Heart left ventricle (tissue), 16 donors: ENCODE measurements around the gene UBE2A. TPM values are rescaled to one million over a fixed set of nuclear protein-coding genes. Genes with fewer than 3 reads are reported as not detected.

Source experiments
- ATAC-seq, 4 donors: fragments of 200-7000 bp; cut with Tn5 transposase; one replicate each; pipeline ENCODE4 v1.9.1; 2020 to 2022; ENCODE audit warnings: moderate library complexity in 4 of 4, mild to moderate bottlenecking in 3 of 4, moderate number of reproducible peaks in 1 of 4
- DNase-seq, 5 donors: peaks; one replicate each; pipeline ENCODE4 v3.0.0-alpha.2; 2020
- H3K27ac ChIP-seq, 12 donors: fragments of 200-600 bp; sonication (generic) in 4 of 12; one replicate each; pipeline versions ENCODE4 v1.5.0 to v1.8.0; 2016 to 2022; ENCODE audit warnings: mild to moderate bottlenecking in 2 of 12
- H3K27me3 ChIP-seq, 9 donors: fragments of 200-600 bp; sonication (generic) in 2 of 9; one replicate each; pipeline versions ENCODE4 v1.5.1 to v1.8.0; 2016 to 2022; ENCODE audit warnings: mild to moderate bottlenecking in 3 of 9
- H3K36me3 ChIP-seq, 9 donors: fragments of 200-600 bp; sonication (generic) in 2 of 9; one replicate each; pipeline versions ENCODE4 v1.5.0 to v1.8.0; 2018 to 2022; ENCODE audit warnings: mild to moderate bottlenecking in 2 of 9
- H3K4me1 ChIP-seq, 12 donors: fragments of 200-600 bp; sonication (generic) in 4 of 12; one replicate each; pipeline versions ENCODE4 v1.5.0 to v1.8.0; 2016 to 2022; ENCODE audit warnings: mild to moderate bottlenecking in 3 of 12
- H3K4me3 ChIP-seq, 12 donors: fragments of 200-600 bp; sonication (generic) in 4 of 12; one replicate each; pipeline versions ENCODE4 v1.5.0 to v1.8.0; 2017 to 2022; ENCODE audit warnings: mild to moderate bottlenecking in 9 of 12, moderate library complexity in 4 of 12
- H3K9me3 ChIP-seq, 12 donors: fragments of 200-600 bp; sonication (generic) in 4 of 12; one replicate each; pipeline versions ENCODE4 v1.5.0 to v1.8.0; 2016 to 2022; ENCODE audit warnings: mild to moderate bottlenecking in 1 of 12
- POLR2A ChIP-seq, 2 donors: fragments of 450-650 bp; IDR thresholded peaks; one replicate each; pipeline ENCODE4 v1.6.1; 2017; ENCODE audit warnings: antibody characterized with exemption in 2 of 2, mild to moderate bottlenecking in 2 of 2, moderate library complexity in 2 of 2
- WGBS, 4 donors: extraction: QIAGEN DNeasy Blood & Tissue Kit in 2 of 4; methylation state at CpG; one replicate each; pipeline versions ENCODE4 v1.1.5 to v1.1.7; 2013 to 2018; 5-methylcytosine and 5-hydroxymethylcytosine counted together
- intact Hi-C, 10 donors: fragments of 100-400 bp; cut with DNase I; formaldehyde crosslinking; loops; one replicate each; pipeline versions ENCODE4 v1.11.1 to v1.14.2; 2022
- polyA plus RNA-seq, 2 donors: library from polyadenylated mRNA; stranded (reverse); fragments of 200-250 nt; gene quantifications; one replicate each; pipeline ENCODE4 v1.2.3, GENCODE V29; 2013
- total RNA-seq, 9 donors: library from RNA; depleted of rRNA in 2 of 9; stranded (reverse); fragments of >200 nt in 2 of 9; fragmentation: NEBNext Ultra II Directional in 3 of 9; extraction: Animal tissue kit (Norgen Biotek cat#: 25700) in 3 of 9; gene quantifications; one replicate each; pipeline versions ENCODE4 v1.1.0 to v1.2.4, GENCODE V29; 2016 to 2023
- TF ChIP-seq, protein P1 (sequence below), 12 donors: fragments of 200-600 bp; sonication (generic) in 4 of 12; IDR thresholded peaks; one replicate each; pipeline versions ENCODE4 v1.5.0 to v1.8.0; 2018 to 2022; ENCODE audit warnings: antibody characterized with exemption in 12 of 12, mild to moderate bottlenecking in 5 of 12
- donor health status: ischemic (EF 13 %, LVEDD 7.1; RV severe dilation, severe dysfunction).
- donor health status: healthy with polysubstance abuse.
- donor health status: DM: no; HTN: yes; CAD: no.
- donor health status: DM: no; HTN: no; CAD: no.
- donor health status: ischemic (EF 25% LVEDD 6.9; RV normal size, moderate dysfunction).
- donor health status: ischemic (EF 25% LVEDD 5.7; RV mildly dilated, moderate dysfunction).
- donor health status: healthy.
- donor health status: DM: yes; HTN: yes; CAD: no.
- donor health status: ischemic (EF 35%, LVEDD 5.7; RV mildly dilated, moderate dysfunction).
- donor health status: nonischemic (EF 11% LVEDD 7.7; RV severe dilation, severe dysfunction).
- donor health status: DM: yes; HTN: yes; CAD: no.
- donor health status: PGD.
- donor health status: ischemic (EF 29% LVEDD 5.4; RV normal size, mild dysfunction).
- donor health status: nonischemic (EF 23%, LVEDD 6.1; RV moderate dilation, normal function).

The UBE2A gene
- total and polyA plus RNA-seq, 11 donors: 37.3 to 86.2 (median 65.5) TPM

DNA sequence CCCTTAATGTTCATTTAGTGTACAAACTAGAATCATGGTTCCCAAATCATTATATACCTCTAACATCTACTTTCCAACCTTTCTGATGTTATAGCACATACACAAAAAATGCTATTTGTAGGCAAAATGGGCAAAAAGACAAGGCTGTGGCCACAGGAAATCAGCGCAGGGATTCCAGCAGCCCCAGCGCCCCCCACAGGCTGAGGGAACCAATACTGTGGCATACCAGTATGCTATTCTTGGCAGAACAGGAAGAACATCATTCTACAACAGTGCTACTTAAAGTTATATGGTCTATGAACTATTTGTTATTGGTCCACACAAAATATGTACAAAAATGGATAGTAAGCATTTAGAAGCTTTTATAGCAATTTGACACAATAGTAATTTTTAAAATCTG is 34.5 kb upstream of the UBE2A start:
- TF ChIP-seq POLR2A (IDR thresholded peaks at IDR 0.05): no peak
- TF ChIP-seq, protein P1, sequence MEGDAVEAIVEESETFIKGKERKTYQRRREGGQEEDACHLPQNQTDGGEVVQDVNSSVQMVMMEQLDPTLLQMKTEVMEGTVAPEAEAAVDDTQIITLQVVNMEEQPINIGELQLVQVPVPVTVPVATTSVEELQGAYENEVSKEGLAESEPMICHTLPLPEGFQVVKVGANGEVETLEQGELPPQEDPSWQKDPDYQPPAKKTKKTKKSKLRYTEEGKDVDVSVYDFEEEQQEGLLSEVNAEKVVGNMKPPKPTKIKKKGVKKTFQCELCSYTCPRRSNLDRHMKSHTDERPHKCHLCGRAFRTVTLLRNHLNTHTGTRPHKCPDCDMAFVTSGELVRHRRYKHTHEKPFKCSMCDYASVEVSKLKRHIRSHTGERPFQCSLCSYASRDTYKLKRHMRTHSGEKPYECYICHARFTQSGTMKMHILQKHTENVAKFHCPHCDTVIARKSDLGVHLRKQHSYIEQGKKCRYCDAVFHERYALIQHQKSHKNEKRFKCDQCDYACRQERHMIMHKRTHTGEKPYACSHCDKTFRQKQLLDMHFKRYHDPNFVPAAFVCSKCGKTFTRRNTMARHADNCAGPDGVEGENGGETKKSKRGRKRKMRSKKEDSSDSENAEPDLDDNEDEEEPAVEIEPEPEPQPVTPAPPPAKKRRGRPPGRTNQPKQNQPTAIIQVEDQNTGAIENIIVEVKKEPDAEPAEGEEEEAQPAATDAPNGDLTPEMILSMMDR (IDR thresholded peaks at IDR 0.05): no peak
- Histone ChIP-seq H3K36me3 (peaks cover 0 to 51% (median 13%) of the 10 kb centered on the region in 9 donors), H3K9me3 (no peaks in the 10 kb centered on the region), H3K4me3 (no peak overlapping the region), H3K27ac (no peak overlapping the region), H3K4me1 (peaks cover 0 to 4% (median 0%) of the 10 kb centered on the region in 12 donors), H3K27me3 (no peaks in the 10 kb centered on the region)
- 27 to 53% (median 46%) methylated on average over 2 of the region's 2 CpGs for WGBS, 4 donors
- ATAC-seq (no peak), DNase-seq (no peak)
- intact Hi-C loops: no loop called here

DNA sequence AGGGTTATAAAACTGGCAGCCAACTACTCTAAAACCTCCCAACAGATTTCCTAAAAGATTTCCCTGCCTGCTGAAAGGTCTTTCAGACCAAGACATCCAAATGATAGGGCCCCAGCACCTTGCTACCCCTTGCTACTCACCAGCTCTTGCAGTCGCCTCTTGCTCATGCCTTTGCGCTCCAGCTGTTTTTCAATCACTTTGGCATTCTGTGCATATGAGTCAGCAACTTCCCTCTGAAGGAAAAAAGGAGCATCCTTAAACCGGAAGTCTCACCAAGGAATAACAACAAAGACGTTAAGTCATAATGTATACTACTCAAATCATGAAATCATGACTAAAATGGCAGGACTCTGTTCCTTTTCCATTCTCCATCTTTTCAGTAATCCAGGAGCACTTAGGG is 33.2 kb upstream of the UBE2A start:
- Histone ChIP-seq H3K9me3 (no peaks in the 10 kb centered on the region), H3K27me3 (no peaks in the 10 kb centered on the region), H3K27ac (peak overlapping the region in 3 of 12 donors; percentile 19 to 35 (median 30)), H3K4me1 (peaks cover 0 to 4% (median 0%) of the 10 kb centered on the region in 12 donors), H3K4me3 (no peak overlapping the region), H3K36me3 (peaks cover 0 to 51% (median 13%) of the 10 kb centered on the region in 9 donors)
- ATAC-seq (no peak), DNase-seq (no peak)
- intact Hi-C loops: no loop called here
- WGBS, 4 donors: 58 to 69% (median 59%) methylated on average over 4 of the region's 4 CpGs
- TF ChIP-seq, protein P1 (IDR thresholded peaks at IDR 0.05): no peak
- TF ChIP-seq POLR2A (IDR thresholded peaks at IDR 0.05): no peak

DNA sequence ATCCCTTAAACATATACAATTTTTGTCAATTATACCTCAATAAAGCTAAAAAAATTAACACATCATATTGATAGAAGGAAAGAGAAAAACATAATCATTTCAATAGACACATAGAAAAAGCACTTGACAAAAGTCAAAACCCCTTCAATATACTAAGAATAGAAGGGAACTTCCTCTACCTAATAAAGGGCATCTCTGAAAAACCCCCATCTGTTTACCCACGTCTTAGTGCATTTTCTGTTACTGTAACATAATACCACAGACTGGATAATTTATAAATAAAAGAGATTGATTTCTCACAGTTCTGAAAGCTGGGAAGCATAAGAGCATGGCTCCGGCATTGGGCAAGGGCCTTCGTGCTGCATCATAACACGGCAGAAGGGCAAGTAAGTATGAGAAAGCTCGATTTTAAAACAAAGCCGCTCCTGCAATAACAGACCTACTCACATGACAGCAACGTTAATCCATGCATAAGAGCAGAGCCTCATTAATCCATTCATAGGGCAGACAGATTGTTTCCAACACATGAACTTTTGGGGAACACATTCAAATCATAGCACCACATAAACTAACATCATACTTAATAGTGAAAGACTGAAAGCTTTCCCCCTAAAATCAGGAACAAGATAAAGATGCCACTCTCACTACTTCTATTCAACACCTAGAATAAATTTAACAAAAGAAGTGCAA is 24.9 kb upstream of the UBE2A start:
- Histone ChIP-seq H3K36me3 (peaks cover 0 to under 1% (median 0%) of the 10 kb centered on the region in 9 donors), H3K27ac (no peak overlapping the region), H3K4me3 (no peak overlapping the region), H3K4me1 (no peaks in the 10 kb centered on the region), H3K27me3 (no peaks in the 10 kb centered on the region), H3K9me3 (no peaks in the 10 kb centered on the region)
- no peak for TF ChIP-seq POLR2A (IDR thresholded peaks at IDR 0.05)
- TF ChIP-seq, protein P1 (IDR thresholded peaks at IDR 0.05): no peak
- DNase-seq (no peak), ATAC-seq (no peak)
- WGBS, 4 donors: 61 to 84% (median 72%) methylated on average over 7 of the region's 7 CpGs
- intact Hi-C loops: no loop called here

DNA sequence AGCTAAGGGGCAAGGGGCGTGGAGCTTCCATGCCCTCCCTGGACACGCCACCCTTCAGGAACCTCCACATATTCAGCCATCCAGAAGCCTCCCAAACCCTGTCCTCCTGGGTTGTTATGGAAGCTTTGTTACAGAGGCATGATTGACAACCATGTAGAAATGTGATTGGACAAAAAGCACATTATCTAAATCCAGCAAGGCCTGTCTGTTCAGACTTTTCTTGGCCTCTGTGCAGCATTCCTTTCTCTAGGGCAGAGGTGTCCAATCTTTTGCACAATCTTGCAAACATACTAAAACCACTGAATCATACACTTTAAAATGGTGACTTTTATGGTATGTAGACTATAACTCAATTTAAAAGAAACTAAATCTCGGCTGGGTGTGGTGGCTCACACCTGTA is 21.9 kb upstream of the UBE2A start:
- Histone ChIP-seq H3K9me3 (no peaks in the 10 kb centered on the region), H3K4me3 (no peak overlapping the region), H3K27ac (no peak overlapping the region), H3K36me3 (peaks cover 0 to 7% (median 0%) of the 10 kb centered on the region in 9 donors), H3K27me3 (no peaks in the 10 kb centered on the region), H3K4me1 (no peaks in the 10 kb centered on the region)
- TF ChIP-seq POLR2A (IDR thresholded peaks at IDR 0.05): no peak
- TF ChIP-seq, protein P1 (IDR thresholded peaks at IDR 0.05): no peak
- ATAC-seq (no peak), DNase-seq (no peak)
- intact Hi-C loops: no loop called here
- WGBS, 4 donors: 60 to 92% (median 85%) methylated on average over 3 of the region's 3 CpGs
